Activated naive CD4-positive, alpha-beta T cell treated with anti-CD3 and anti-CD28 coated beads, Interleukin-2, amount 50 U/mL, for 24 hours (primary cell): ENCODE measurements around the gene SCIN.
A peak's percentile ranks its signal among the peaks of the same experiment; 100 is the strongest.
"Not testable (repeated sequence)": the region's sequence is repeated elsewhere in the genome, so short reads cannot be mapped to it uniquely, and the experiment has no call there.

Experiments used
- H3K27ac Mint-ChIP-seq: one replicate; pipeline ENCODE4 v1.8.0; 2021; ENCODE audit warnings: mild to moderate bottlenecking, mixed read lengths
- H3K27me3 Mint-ChIP-seq: one replicate; pipeline ENCODE4 v1.8.0; 2021; ENCODE audit warnings: mixed read lengths
- H3K36me3 Mint-ChIP-seq: one replicate; pipeline ENCODE4 v1.8.0; 2021; ENCODE audit warnings: mixed read lengths
- H3K4me1 Mint-ChIP-seq: one replicate; pipeline ENCODE4 v1.8.0; 2021; ENCODE audit warnings: mixed read lengths
- H3K4me3 Mint-ChIP-seq: one replicate; pipeline ENCODE4 v1.8.0; 2021; ENCODE audit warnings: mild to moderate bottlenecking, mixed read lengths
- H3K9me3 Mint-ChIP-seq: one replicate; pipeline ENCODE4 v1.8.0; 2021; ENCODE audit warnings: mixed read lengths

The SCIN gene

DNA sequence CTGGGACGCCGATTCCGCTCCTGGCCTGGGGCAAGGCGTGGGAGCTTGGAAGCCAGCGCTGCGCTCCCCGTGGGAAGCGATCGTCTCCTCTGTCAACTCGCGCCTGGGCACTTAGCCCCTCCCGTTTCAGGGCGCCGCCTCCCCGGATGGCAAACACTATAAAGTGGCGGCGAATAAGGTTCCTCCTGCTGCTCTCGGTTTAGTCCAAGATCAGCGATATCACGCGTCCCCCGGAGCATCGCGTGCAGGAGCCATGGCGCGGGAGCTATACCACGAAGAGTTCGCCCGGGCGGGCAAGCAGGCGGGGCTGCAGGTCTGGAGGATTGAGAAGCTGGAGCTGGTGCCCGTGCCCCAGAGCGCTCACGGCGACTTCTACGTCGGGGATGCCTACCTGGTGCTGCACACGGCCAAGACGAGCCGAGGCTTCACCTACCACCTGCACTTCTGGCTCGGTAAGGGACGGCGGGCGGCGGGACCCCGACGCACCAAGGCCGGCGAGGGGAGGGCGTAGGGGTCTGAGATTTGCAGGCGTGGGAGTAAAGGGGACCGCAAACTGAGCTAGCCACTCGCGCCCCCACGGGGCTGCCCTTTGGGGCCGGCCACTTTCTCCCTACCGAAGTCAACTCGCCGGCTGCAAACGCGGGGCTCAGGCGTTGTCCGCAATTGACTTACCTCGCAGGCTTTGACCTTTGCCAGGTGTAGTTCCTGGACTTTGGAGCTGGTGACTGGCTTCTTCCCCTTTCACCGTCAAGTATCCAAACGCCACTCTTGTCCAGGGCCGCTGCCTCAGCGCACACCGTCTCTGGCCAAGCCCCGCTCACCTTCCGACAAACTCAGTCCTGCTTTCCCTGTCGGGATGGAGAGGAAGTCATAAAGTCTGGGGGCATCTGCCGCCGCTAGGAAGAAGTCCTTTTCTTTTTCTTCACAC lies at the start of gene SCIN:
Gene SCIN (plus strand): TSS at position 187 of the 928 bp plus-strand sequence. CDS start 67 bp downstream, at position 254.
- H3K4me1 Mint-ChIP-seq = peaks cover 15% of the 10 kb centered on the region
- peak within 1 kb of the TSS; percentile 76 for H3K4me3 Mint-ChIP-seq
- peaks cover 34% of the 10 kb centered on the region for H3K27me3 Mint-ChIP-seq
- H3K9me3 Mint-ChIP-seq = no peaks in the 10 kb centered on the region
- H3K36me3 Mint-ChIP-seq = no peaks in the 10 kb centered on the region
- H3K27ac Mint-ChIP-seq = no peak within 1 kb of the TSS

DNA sequence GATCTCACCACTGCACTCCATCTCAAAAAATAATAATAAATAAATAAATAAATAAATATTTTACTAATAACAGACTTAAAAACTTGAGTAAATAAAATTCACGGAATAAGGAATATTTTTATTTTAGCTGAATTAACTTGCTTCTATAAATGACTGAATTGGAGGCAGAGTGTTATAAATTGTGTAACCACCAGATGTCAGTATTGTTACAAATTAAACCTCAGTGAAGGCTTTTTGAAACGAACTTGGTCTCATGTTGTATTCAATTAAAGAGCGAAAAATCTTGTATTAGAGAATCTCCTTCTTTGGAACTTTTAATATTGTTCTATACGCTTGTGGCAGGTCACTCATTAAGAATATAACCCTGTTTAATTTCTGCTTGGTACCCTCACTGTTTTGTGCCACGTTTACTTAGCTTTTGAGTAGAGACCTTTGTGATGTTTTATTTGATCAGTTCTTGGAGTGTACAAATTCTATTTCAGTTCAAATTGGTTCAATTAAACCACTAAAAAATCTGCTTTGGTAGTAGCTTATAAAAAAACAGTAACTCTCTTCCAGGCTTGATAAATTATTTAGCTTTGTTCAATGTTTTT lies 45.6 kb upstream of the SCIN start:
- Mint-ChIP-seq H3K36me3 (no peaks in the 10 kb centered on the region), H3K27ac (no peak overlapping the region), H3K4me3 (no peak overlapping the region), H3K4me1 (no peaks in the 10 kb centered on the region), H3K27me3 (peaks cover 16% of the 10 kb centered on the region), H3K9me3 (no peaks in the 10 kb centered on the region)

DNA sequence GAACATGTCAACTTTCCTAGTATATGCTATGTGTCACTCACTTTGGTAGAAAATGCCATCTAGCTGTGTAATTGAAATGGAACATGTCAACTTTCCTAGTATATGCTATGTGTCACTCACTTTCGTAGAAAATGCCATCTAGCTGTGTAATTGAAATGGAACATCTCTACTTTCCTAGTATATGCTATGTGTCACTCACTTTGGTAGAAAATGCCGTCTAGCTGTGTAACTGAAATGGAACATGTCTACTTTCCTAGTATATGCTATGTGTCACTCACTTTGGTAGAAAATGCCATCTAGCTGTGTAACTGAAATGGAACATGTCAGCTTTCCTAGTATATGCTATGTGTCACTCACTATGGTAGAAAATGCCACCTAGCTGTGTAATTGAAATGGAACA lies 43.8 kb upstream of the SCIN start:
- not testable (repeated sequence) for H3K4me1 Mint-ChIP-seq, H3K4me3 Mint-ChIP-seq, H3K9me3 Mint-ChIP-seq, H3K36me3 Mint-ChIP-seq, H3K27ac Mint-ChIP-seq
- peaks cover 14% of the 10 kb centered on the region for H3K27me3 Mint-ChIP-seq

GRCh38 chr7:12527670-12528069 lies 42.9 kb upstream of the SCIN start:
- H3K36me3 Mint-ChIP-seq, H3K9me3 Mint-ChIP-seq, H3K27me3 Mint-ChIP-seq, H3K4me1 Mint-ChIP-seq, H3K4me3 Mint-ChIP-seq, H3K27ac Mint-ChIP-seq: not testable (repeated sequence)

- H3K27ac Mint-ChIP-seq = no peak overlapping the region
These were observed 40.4 kb upstream of the SCIN start for GRCh38 chr7:12529971-12530710.

DNA sequence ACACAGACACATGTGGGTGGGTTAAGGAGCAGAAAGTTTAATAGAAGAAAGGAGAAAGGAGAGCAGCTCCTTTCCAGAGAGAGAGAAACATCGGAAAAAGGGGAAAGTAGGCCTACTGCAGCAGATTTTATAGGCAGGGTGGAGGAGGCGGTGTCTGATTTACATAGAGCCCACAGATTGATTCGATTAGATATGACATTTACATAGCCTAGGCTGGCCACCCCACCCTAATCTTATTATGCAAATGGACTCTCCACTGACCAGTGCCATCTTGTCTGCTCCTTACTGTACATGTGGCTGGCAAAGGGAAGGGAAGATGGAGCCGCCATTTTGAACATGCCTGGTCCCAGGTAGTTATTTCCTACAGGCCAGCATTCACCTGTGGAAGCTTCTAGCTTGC lies 38.7 kb upstream of the SCIN start:
- no peak overlapping the region for H3K27ac Mint-ChIP-seq
- H3K9me3 Mint-ChIP-seq = no peaks in the 10 kb centered on the region
- H3K4me3 Mint-ChIP-seq = no peak overlapping the region
- peaks cover 10% of the 10 kb centered on the region for H3K27me3 Mint-ChIP-seq
- H3K4me1 Mint-ChIP-seq = no peaks in the 10 kb centered on the region
- H3K36me3 Mint-ChIP-seq = no peaks in the 10 kb centered on the region

More at GRCh38 chr7:12529971-12530710, 40.4 kb upstream of the SCIN start:
- Mint-ChIP-seq H3K9me3 (no peaks in the 10 kb centered on the region), H3K27me3 (peaks cover 9% of the 10 kb centered on the region), H3K4me1 (no peaks in the 10 kb centered on the region), H3K4me3 (no peak overlapping the region), H3K36me3 (no peaks in the 10 kb centered on the region)

GRCh38 chr7:12534046-12534445 lies 36.5 kb upstream of the SCIN start:
- no peaks in the 10 kb centered on the region for H3K36me3 Mint-ChIP-seq
- no peak overlapping the region for H3K27ac Mint-ChIP-seq
- no peaks in the 10 kb centered on the region for H3K9me3 Mint-ChIP-seq
- H3K27me3 Mint-ChIP-seq = peaks cover 6% of the 10 kb centered on the region
- no peaks in the 10 kb centered on the region for H3K4me1 Mint-ChIP-seq
- H3K4me3 Mint-ChIP-seq = no peak overlapping the region

- Mint-ChIP-seq H3K4me1 (no peaks in the 10 kb centered on the region), H3K27ac (no peak overlapping the region), H3K4me3 (no peak overlapping the region), H3K9me3 (no peaks in the 10 kb centered on the region), H3K36me3 (no peaks in the 10 kb centered on the region), H3K27me3 (peaks cover 7% of the 10 kb centered on the region)
These were observed 30.8 kb upstream of the SCIN start for GRCh38 chr7:12539681-12540080.

GRCh38 chr7:12540850-12541249 lies 29.7 kb upstream of the SCIN start:
- peaks cover 7% of the 10 kb centered on the region for H3K27me3 Mint-ChIP-seq
- H3K27ac Mint-ChIP-seq = no peak overlapping the region
- no peaks in the 10 kb centered on the region for H3K4me1 Mint-ChIP-seq
- no peaks in the 10 kb centered on the region for H3K36me3 Mint-ChIP-seq
- H3K4me3 Mint-ChIP-seq = no peak overlapping the region
- no peaks in the 10 kb centered on the region for H3K9me3 Mint-ChIP-seq

DNA sequence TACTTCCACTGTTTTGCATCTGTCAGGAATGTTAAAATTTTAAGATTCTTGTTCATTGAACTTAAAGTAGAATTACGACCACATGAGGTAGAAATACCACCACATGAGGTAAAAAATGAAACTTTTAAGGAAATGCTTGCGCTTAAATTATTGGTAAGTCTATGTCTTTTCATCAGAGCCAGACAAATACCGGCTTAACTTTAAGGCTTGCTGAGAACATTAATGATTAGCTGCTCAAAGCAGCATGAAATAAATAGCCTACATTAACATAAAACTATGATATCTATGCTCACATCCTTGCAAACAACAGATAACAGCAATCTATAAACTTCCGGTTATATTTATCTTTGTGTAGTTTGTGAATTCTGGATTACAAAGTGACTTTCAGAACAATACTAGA lies 26.9 kb upstream of the SCIN start:
- no peak overlapping the region for H3K27ac Mint-ChIP-seq
- no peak overlapping the region for H3K4me3 Mint-ChIP-seq
- H3K9me3 Mint-ChIP-seq = no peaks in the 10 kb centered on the region
- peaks cover 8% of the 10 kb centered on the region for H3K27me3 Mint-ChIP-seq
- no peaks in the 10 kb centered on the region for H3K4me1 Mint-ChIP-seq
- H3K36me3 Mint-ChIP-seq = no peaks in the 10 kb centered on the region

DNA sequence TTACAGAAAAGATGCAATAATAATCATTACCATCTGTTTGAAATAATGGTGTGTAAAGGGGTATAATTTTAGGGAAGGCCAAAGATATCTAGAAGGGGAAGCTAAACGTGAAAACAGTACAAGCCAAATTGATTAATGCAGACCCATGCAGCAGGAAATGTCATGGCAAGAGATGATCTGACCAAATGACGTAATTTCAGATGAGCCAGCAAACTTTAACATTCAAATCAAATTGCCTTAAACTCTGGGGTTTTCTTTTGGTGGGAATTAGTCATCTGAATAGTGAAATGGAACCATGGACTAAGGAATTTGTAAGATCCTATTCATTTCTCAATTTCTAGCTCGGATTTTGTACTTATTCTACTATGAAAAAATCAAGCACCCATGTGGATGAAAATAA lies 21.4 kb upstream of the SCIN start:
- Mint-ChIP-seq H3K4me1 (no peaks in the 10 kb centered on the region), H3K4me3 (no peak overlapping the region), H3K27ac (no peak overlapping the region), H3K27me3 (peaks cover 2% of the 10 kb centered on the region), H3K9me3 (no peaks in the 10 kb centered on the region), H3K36me3 (no peaks in the 10 kb centered on the region)

DNA sequence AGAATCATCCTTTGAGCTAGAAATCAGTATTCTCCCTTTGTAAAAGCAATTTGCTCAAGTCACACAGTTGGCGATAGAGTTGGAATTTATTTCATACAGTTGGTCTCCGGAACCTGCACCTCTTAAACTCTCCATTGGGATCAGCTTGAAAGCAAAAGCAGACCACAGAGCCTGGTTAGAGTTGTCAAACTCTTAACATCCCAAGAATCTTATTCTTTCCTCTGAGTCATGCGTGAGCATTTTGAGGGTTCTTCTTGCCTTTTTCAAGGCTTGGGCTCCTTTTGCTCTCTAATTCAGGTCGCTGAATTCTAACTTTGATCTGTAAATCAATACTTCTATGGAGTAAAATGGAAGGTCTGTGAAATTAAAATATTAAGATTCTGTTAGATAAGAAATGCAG lies 19.6 kb upstream of the SCIN start:
- H3K4me3 Mint-ChIP-seq = no peak overlapping the region
- H3K27ac Mint-ChIP-seq = no peak overlapping the region
- no peaks in the 10 kb centered on the region for H3K9me3 Mint-ChIP-seq
- H3K27me3 Mint-ChIP-seq = peaks cover 2% of the 10 kb centered on the region
- H3K4me1 Mint-ChIP-seq = no peaks in the 10 kb centered on the region
- H3K36me3 Mint-ChIP-seq = no peaks in the 10 kb centered on the region

- no peak overlapping the region for H3K27ac Mint-ChIP-seq
- H3K4me1 Mint-ChIP-seq = no peaks in the 10 kb centered on the region
- H3K27me3 Mint-ChIP-seq = no peaks in the 10 kb centered on the region
- H3K36me3 Mint-ChIP-seq = no peaks in the 10 kb centered on the region
- no peaks in the 10 kb centered on the region for H3K9me3 Mint-ChIP-seq
- no peak overlapping the region for H3K4me3 Mint-ChIP-seq
These were observed 17.6 kb upstream of the SCIN start for GRCh38 chr7:12552876-12553275.

GRCh38 chr7:12553416-12553815 lies 17.1 kb upstream of the SCIN start:
- Mint-ChIP-seq H3K9me3 (no peaks in the 10 kb centered on the region), H3K36me3 (no peaks in the 10 kb centered on the region), H3K27me3 (no peaks in the 10 kb centered on the region), H3K4me1 (no peaks in the 10 kb centered on the region), H3K4me3 (no peak overlapping the region), H3K27ac (no peak overlapping the region)

DNA sequence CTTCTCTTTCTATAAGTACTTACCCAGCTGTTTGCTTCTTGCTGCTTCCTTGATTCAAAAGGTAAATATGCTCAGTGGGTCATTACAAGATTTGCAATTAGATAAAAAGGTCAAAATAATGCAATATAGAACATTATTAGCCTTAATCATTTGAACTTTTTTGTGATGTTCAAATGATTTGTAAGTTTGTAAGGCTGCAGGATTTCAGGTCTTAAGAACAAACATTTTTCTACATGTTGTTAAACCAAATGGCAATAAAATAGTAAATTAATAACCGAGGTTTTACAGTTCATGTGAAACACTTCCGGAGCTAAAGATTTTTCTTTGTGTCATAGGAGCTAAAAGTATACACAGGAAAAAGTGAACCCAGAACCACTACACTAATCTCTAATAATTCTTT lies 16.2 kb upstream of the SCIN start:
- H3K9me3 Mint-ChIP-seq = no peaks in the 10 kb centered on the region
- H3K27me3 Mint-ChIP-seq = no peaks in the 10 kb centered on the region

GRCh38 chr7:12554872-12555271 lies 15.6 kb upstream of the SCIN start:
- no peaks in the 10 kb centered on the region for H3K4me1 Mint-ChIP-seq
- H3K9me3 Mint-ChIP-seq = no peaks in the 10 kb centered on the region
- H3K4me3 Mint-ChIP-seq = no peak overlapping the region
- no peak overlapping the region for H3K27ac Mint-ChIP-seq
- H3K27me3 Mint-ChIP-seq = peaks cover 1% of the 10 kb centered on the region
- no peaks in the 10 kb centered on the region for H3K36me3 Mint-ChIP-seq

More for the DNA sequence above, 16.2 kb upstream of the SCIN start:
- Mint-ChIP-seq H3K4me1 (no peaks in the 10 kb centered on the region), H3K4me3 (no peak overlapping the region), H3K36me3 (no peaks in the 10 kb centered on the region), H3K27ac (no peak overlapping the region)
